HepG2 (cell line): ENCODE measurements around the gene FAHD2A. TPM values are rescaled to one million over a fixed set of nuclear protein-coding genes. Genes with fewer than 3 reads are reported as not detected.

ENCODE experiments used
- CTCF ChIP-seq: sonication (generic); formaldehyde crosslinking; IDR thresholded peaks from 2 replicates; pipeline ENCODE4 v1.5.0; 2020; ENCODE audit warnings: mild to moderate bottlenecking, missing genetic modification reagents, moderate library complexity
- FLYWCH1 ChIP-seq: sonication (generic); formaldehyde crosslinking; IDR thresholded peaks from 2 replicates; pipeline ENCODE4 v1.8.1; 2023; ENCODE audit warnings: mild to moderate bottlenecking, missing genetic modification reagents
- MED13 ChIP-seq: sonication (generic); formaldehyde crosslinking; IDR thresholded peaks from 2 replicates; pipeline ENCODE4 v1.5.0; 2020; ENCODE audit warnings: missing genetic modification reagents
- NFIC ChIP-seq: IDR thresholded peaks from 2 replicates; pipeline ENCODE4 v1.6.1; 2012; ENCODE audit warnings: mild to moderate bottlenecking, low read length, inconsistent platforms
- RBM39 ChIP-seq: fragments of 200-400 bp; formaldehyde crosslinking; IDR thresholded peaks from one replicate; pipeline ENCODE4 v1.6.1; 2018; ENCODE audit warnings: antibody characterized with exemption, mild to moderate bottlenecking, low read depth, low read length; ENCODE audit not compliant: poor library complexity, severe bottlenecking
- RERE ChIP-seq: IDR thresholded peaks from 2 replicates; pipeline ENCODE4 v1.6.1; 2016; ENCODE audit warnings: low read depth, missing genetic modification reagents, missing compliant biosample characterization
- RFXANK ChIP-seq: IDR thresholded peaks from 2 replicates; pipeline ENCODE4 v1.6.1; 2016
- SNAPC4 ChIP-seq: sonication (generic); formaldehyde crosslinking; IDR thresholded peaks from 2 replicates; pipeline ENCODE4 v1.4.0; 2020; ENCODE audit warnings: mild to moderate bottlenecking, missing genetic modification reagents
- XRCC5 ChIP-seq: fragments of 200-400 bp; formaldehyde crosslinking; optimal IDR thresholded peaks from 2 replicates; pipeline ENCODE3; 2017; ENCODE audit warnings: mild to moderate bottlenecking, low read length
- ZNF205 ChIP-seq: IDR thresholded peaks from 2 replicates; pipeline ENCODE4 v1.6.1; 2018; ENCODE audit warnings: missing biosample characterization, missing genetic modification reagents
- ZNF274 ChIP-seq: sonication (generic); formaldehyde crosslinking; IDR thresholded peaks from 2 replicates; pipeline ENCODE4 v1.5.1; 2020; ENCODE audit warnings: mild to moderate bottlenecking, missing genetic modification reagents
- ZNF678 ChIP-seq: sonication (generic); formaldehyde crosslinking; IDR thresholded peaks from 2 replicates; pipeline ENCODE4 v1.4.0; 2020; ENCODE audit warnings: mild to moderate bottlenecking, missing genetic modification reagents
- ZNF761 ChIP-seq: sonication (generic); formaldehyde crosslinking; conservative IDR thresholded peaks from 2 replicates; pipeline ENCODE4 v1.4.0; 2020; ENCODE audit warnings: mild to moderate bottlenecking, missing genetic modification reagents
- ZNF766 ChIP-seq: sonication (generic); formaldehyde crosslinking; IDR thresholded peaks from 2 replicates; pipeline ENCODE4 v1.5.0; 2020; ENCODE audit warnings: missing genetic modification reagents, borderline replicate concordance
- polyA plus RNA-seq, 8 experiments: library from polyadenylated mRNA; depleted of rRNA in 3 of 8; stranded (reverse) in 7 of 8; unstranded in 1 of 8; fragments of >200 nt; fragmentation: Illumina TruSeq in 4 of 8; extraction: Trizol in 4 of 8; gene quantifications; 2 replicates each; pipeline versions ENCODE4 v1.2.1 to v1.2.3, GENCODE V29; 2011 to 2016; ENCODE audit warnings: low read depth in 4 of 8, missing spikeins in 1 of 8, mixed read lengths in 1 of 8; ENCODE audit not compliant: insufficient read depth in 1 of 8
- total RNA-seq, 5 experiments: library from RNA; depleted of rRNA; stranded (reverse); fragments of >200 nt; fragmentation: Illumina TruSeq; extraction: Trizol; gene quantifications; 2 replicates each; pipeline ENCODE4 v1.2.3, GENCODE V29; 2016; ENCODE audit warnings: low read depth in 1 of 5
- TF ChIP-seq, protein P1 (sequence below): sonication (generic); formaldehyde crosslinking; conservative IDR thresholded peaks from 2 replicates; pipeline ENCODE4 v1.4.0; 2020; ENCODE audit warnings: missing genetic modification reagents
- TF ChIP-seq, protein P2 (sequence below): IDR thresholded peaks from 2 replicates; pipeline ENCODE4 v1.6.1; 2016; ENCODE audit warnings: low read depth, borderline replicate concordance

FAHD2A gene
- total and polyA plus RNA-seq, 2 of the 13 experiments (the other 11 are each of a cell fraction or from before 2014, with no cell fraction given): 34.0 to 44.2 TPM

DNA sequence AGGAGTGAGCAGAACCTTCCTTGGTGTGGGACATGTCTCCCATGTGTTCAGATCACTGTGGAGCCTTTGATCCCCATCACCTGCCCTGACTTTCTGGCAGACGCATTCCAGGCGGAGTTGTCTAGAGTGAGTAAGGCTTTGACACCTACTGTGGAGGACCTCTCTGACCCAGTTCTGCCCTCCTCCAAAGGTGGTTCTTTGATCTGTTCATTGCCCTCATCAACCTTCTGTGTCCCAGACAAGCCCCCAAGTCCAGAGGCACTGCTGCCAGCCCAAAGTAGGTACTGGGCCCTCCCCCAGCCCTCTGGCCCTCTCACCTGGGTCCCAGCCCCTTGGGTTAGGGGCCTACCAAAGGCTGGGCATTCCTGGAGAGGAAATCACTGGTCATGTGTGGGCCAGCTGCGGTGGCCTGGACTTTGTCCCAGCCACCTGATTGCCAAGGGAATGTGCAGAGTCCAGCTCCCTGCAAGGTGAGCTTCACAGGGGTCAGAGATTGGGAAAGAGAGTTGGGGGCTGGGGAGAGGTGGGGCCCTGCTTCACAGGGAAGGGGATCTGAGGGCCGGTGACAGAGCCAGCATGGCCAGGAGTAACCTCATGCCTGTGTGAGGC is 12.1 kb upstream of the FAHD2A start (continued):
- TF ChIP-seq NFIC (0 out of 2 replicates have a peak, but pooled peaks have one; percentile 56), RBM39 (peak; percentile 31), RERE (CRISPR knock-in tag) (peak; percentile 63; the same call in 1 of the 2 replicates), MED13 (CRISPR knock-in tag) (peak; percentile 51; the same call in 1 of the 2 replicates), CTCF (CRISPR knock-in tag) (0 out of 2 replicates have a peak, but pooled peaks have one; percentile 11), ZNF274 (CRISPR knock-in tag) (0 out of 2 replicates have a peak, but pooled peaks have one; percentile 36), RFXANK (no peak), XRCC5 (peak; percentile 30), SNAPC4 (CRISPR knock-in tag) (no peak), FLYWCH1 (no peak), ZNF205 (CRISPR knock-in tag) (no peak), ZNF678 (CRISPR knock-in tag) (no peak), ZNF761 (CRISPR knock-in tag) (no peak), ZNF766 (CRISPR knock-in tag) (no peak)
- TF ChIP-seq, protein P1, sequence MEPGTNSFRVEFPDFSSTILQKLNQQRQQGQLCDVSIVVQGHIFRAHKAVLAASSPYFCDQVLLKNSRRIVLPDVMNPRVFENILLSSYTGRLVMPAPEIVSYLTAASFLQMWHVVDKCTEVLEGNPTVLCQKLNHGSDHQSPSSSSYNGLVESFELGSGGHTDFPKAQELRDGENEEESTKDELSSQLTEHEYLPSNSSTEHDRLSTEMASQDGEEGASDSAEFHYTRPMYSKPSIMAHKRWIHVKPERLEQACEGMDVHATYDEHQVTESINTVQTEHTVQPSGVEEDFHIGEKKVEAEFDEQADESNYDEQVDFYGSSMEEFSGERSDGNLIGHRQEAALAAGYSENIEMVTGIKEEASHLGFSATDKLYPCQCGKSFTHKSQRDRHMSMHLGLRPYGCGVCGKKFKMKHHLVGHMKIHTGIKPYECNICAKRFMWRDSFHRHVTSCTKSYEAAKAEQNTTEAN (CRISPR knock-in tag): no peak
- TF ChIP-seq, protein P2, sequence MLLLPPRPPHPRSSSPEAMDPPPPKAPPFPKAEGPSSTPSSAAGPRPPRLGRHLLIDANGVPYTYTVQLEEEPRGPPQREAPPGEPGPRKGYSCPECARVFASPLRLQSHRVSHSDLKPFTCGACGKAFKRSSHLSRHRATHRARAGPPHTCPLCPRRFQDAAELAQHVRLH: peak; percentile 37; the same call in 1 of the 2 replicates
